ENCODE results near the gene TJP3. TPM values are rescaled to one million over a fixed set of nuclear protein-coding genes. Genes with fewer than 3 reads are reported as not detected.
"Not testable (repeated sequence)": the region's sequence is repeated elsewhere in the genome, so short reads cannot be mapped to it uniquely, and the experiment has no call there.

TJP3 gene
- total RNA-seq, 3 donors from 2014 or later (not counting 1 experiment from before 2014, with no cell fraction given) = 1.1 to 2.9 (median 1.3) TPM

GRCh38 chr19:3753631-3754410 is 45.6 kb downstream of the TJP3 start:
- H3K27me3 Mint-ChIP-seq (ENCODE audit: low read depth in 2 of 2) = no peaks in the 10 kb centered on the region
- no peak overlapping the region for H3K27ac Mint-ChIP-seq
- Histone ChIP-seq H3K9me3 (ENCODE audit: control insufficient read depth, insufficient read depth, low read length) (no peaks in the 10 kb centered on the region), H3K4me3 (ENCODE audit: low read length) (no peak overlapping the region), H3K27ac (ENCODE audit: low read length) (no peak overlapping the region), H3K36me3 (ENCODE audit: control insufficient read depth, insufficient read depth, low read length) (peaks cover 38% of the 10 kb centered on the region), H3K27me3 (ENCODE audit: control insufficient read depth, insufficient read depth, low read length) (no peaks in the 10 kb centered on the region), H3K4me1 (ENCODE audit: control insufficient read depth, insufficient read depth, low read length) (peaks cover 2% of the 10 kb centered on the region)
- 95% methylated on average over 51 of the region's 51 CpGs for WGBS (ENCODE audit: insufficient coverage)
- ATAC-seq (no peak), DNase-seq (no peak)
- peaks cover 6% of the 10 kb centered on the region in 2 donors for H3K4me1 Mint-ChIP-seq
- intact Hi-C loops (cut with micrococcal nuclease) = no loop called here
- no peak for TF ChIP-seq CTCF (IDR thresholded peaks at IDR 0.05)
- H3K4me3 Mint-ChIP-seq = no peak overlapping the region
- no peaks in the 10 kb centered on the region for H3K36me3 Mint-ChIP-seq
- no peaks in the 10 kb centered on the region for H3K9me3 Mint-ChIP-seq

DNA sequence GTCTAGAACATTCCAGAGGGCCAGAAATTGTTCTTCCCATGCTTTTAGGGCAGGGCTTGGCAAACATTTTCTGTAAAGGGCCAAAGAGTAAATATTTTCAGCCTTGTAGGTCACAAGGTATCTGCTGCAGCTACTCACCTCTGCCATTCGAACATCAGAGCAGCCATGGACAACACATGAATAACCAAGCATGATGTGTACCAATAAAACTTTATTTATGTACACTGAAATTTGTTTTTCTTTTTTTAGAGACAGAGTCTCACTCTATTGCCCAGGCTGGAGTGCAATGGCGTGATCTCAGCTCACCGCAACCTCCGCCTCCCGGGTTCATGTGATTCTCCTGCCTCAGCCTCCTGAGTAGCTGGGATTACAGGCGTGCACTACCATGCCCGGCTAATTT is 49.5 kb downstream of the TJP3 start:
- H3K27me3 ChIP-seq (ENCODE audit: control insufficient read depth, insufficient read depth, low read length); ATAC-seq; H3K4me3 ChIP-seq (ENCODE audit: low read length); DNase-seq; H3K9me3 ChIP-seq (ENCODE audit: control insufficient read depth, insufficient read depth, low read length); H3K27ac Mint-ChIP-seq; H3K36me3 Mint-ChIP-seq; H3K9me3 Mint-ChIP-seq; H3K27ac ChIP-seq (ENCODE audit: low read length); H3K4me3 Mint-ChIP-seq; intact Hi-C loops (cut with micrococcal nuclease); H3K27me3 Mint-ChIP-seq (ENCODE audit: low read depth in 2 of 2): not testable (repeated sequence)
- peaks cover 33% of the 10 kb centered on the region for H3K4me1 ChIP-seq (ENCODE audit: control insufficient read depth, insufficient read depth, low read length)
- H3K4me1 Mint-ChIP-seq = peaks cover 26 to 28% of the 10 kb centered on the region in 2 donors
- H3K36me3 ChIP-seq (ENCODE audit: control insufficient read depth, insufficient read depth, low read length) = peaks cover 27% of the 10 kb centered on the region
- 97% methylated on average over 7 of the region's 7 CpGs for WGBS (ENCODE audit: insufficient coverage)

DNA sequence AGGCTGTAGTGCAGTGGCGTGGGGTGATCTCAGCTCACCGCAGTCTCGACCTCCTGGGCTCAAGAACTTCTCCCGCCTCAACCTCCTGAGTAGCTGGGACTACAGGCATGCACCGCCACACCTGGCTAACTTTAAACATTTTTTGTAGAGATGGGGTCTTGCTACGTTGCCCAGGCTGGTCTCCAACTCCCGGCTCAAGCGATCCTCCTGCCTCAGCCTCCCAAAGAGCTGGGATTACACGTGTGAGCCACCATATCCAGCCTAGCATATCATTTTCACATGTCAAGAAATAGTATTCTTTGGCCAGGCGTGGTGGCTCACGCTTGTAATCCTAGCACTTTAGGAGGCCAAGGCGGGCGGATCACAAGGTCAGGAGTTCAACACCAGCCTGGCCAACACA is 50.1 kb downstream of the TJP3 start:
- H3K27ac ChIP-seq (ENCODE audit: low read length); H3K27ac Mint-ChIP-seq; H3K9me3 ChIP-seq (ENCODE audit: control insufficient read depth, insufficient read depth, low read length); H3K36me3 Mint-ChIP-seq; H3K27me3 ChIP-seq (ENCODE audit: control insufficient read depth, insufficient read depth, low read length); H3K9me3 Mint-ChIP-seq; ATAC-seq; H3K4me3 Mint-ChIP-seq; H3K27me3 Mint-ChIP-seq (ENCODE audit: low read depth in 2 of 2); H3K4me3 ChIP-seq (ENCODE audit: low read length); intact Hi-C loops (cut with micrococcal nuclease); DNase-seq: not testable (repeated sequence)
- Histone ChIP-seq H3K4me1 (ENCODE audit: control insufficient read depth, insufficient read depth, low read length) (peaks cover 38% of the 10 kb centered on the region), H3K36me3 (ENCODE audit: control insufficient read depth, insufficient read depth, low read length) (peaks cover 22% of the 10 kb centered on the region)
- 98% methylated on average over 12 of the region's 13 CpGs for WGBS (ENCODE audit: insufficient coverage)
- H3K4me1 Mint-ChIP-seq = peaks cover 32% of the 10 kb centered on the region in 2 donors

- Histone ChIP-seq H3K27ac (ENCODE audit: low read length) (no peak overlapping the region), H3K4me1 (ENCODE audit: control insufficient read depth, insufficient read depth, low read length) (peaks cover 41% of the 10 kb centered on the region), H3K36me3 (ENCODE audit: control insufficient read depth, insufficient read depth, low read length) (peaks cover 19% of the 10 kb centered on the region)
These were observed 51.5 kb downstream of the TJP3 start for GRCh38 chr19:3759482-3760254.

More at GRCh38 chr19:3759482-3760254, 51.5 kb downstream of the TJP3 start:
- intact Hi-C loops (cut with micrococcal nuclease) = no loop called here
- Mint-ChIP-seq H3K4me3 (peak overlapping the region; percentile 21), H3K4me1 (peaks cover 32 to 33% of the 10 kb centered on the region in 2 donors), H3K27ac (peak overlapping the region in 1 of 2 donors; percentile 100), H3K27me3 (ENCODE audit: low read depth in 2 of 2) (no peaks in the 10 kb centered on the region), H3K9me3 (no peaks in the 10 kb centered on the region), H3K36me3 (no peaks in the 10 kb centered on the region)
- Histone ChIP-seq H3K4me3 (ENCODE audit: low read length) (no peak overlapping the region), H3K9me3 (ENCODE audit: control insufficient read depth, insufficient read depth, low read length) (no peaks in the 10 kb centered on the region), H3K27me3 (ENCODE audit: control insufficient read depth, insufficient read depth, low read length) (no peaks in the 10 kb centered on the region)
- ATAC-seq = no peak
- no peak for DNase-seq
- no peak for TF ChIP-seq CTCF (IDR thresholded peaks at IDR 0.05)
- WGBS (ENCODE audit: insufficient coverage) = 97% methylated on average over 19 of the region's 19 CpGs
